ENCODE results near the gene AQP3.
"Not testable (repeated sequence)": the region's sequence is repeated elsewhere in the genome, so short reads cannot be mapped to it uniquely, and the experiment has no call there.

The AQP3 gene

GRCh38 chr9:33440204-33440603 lies 7.2 kb downstream of the AQP3 start:
- no peak for DNase-seq

- no peak for DNase-seq
These were observed 7.7 kb downstream of the AQP3 start for GRCh38 chr9:33439731-33440130.

- no peak for DNase-seq
These were observed 8.3 kb downstream of the AQP3 start for GRCh38 chr9:33438926-33439680.

GRCh38 chr9:33437898-33438297 lies 9.5 kb downstream of the AQP3 start:
- no peak for DNase-seq

- no peak for DNase-seq
These were observed 10.2 kb downstream of the AQP3 start for GRCh38 chr9:33437205-33437604.

GRCh38 chr9:33436445-33436844 lies 10.9 kb downstream of the AQP3 start:
- DNase-seq = no peak

GRCh38 chr9:33435821-33436277 lies 11.5 kb downstream of the AQP3 start:
- DNase-seq = no peak

- no peak for DNase-seq
These were observed 12.9 kb downstream of the AQP3 start for GRCh38 chr9:33434317-33435105.

GRCh38 chr9:33433871-33434270 lies 13.5 kb downstream of the AQP3 start:
- no peak for DNase-seq

GRCh38 chr9:33431420-33431819 lies 16.0 kb downstream of the AQP3 start:
- no peak for DNase-seq

GRCh38 chr9:33430942-33431341 lies 16.5 kb downstream of the AQP3 start:
- DNase-seq = no peak

GRCh38 chr9:33429256-33429985 lies 18.0 kb downstream of the AQP3 start:
- DNase-seq = no peak

GRCh38 chr9:33426843-33427293 lies 20.5 kb downstream of the AQP3 start:
- no peak for DNase-seq

- peak; percentile 63 for DNase-seq
These were observed 22.3 kb downstream of the AQP3 start for GRCh38 chr9:33425128-33425533.

GRCh38 chr9:33424492-33424891 lies 22.9 kb downstream of the AQP3 start:
- DNase-seq = not testable (repeated sequence)

- DNase-seq = not testable (repeated sequence)
These were observed 23.4 kb downstream of the AQP3 start for GRCh38 chr9:33424043-33424442.

GRCh38 chr9:33419708-33420303 lies 27.6 kb downstream of the AQP3 start:
- no peak for DNase-seq

- DNase-seq = no peak
These were observed 29.3 kb downstream of the AQP3 start for GRCh38 chr9:33418090-33418489.

- peak; percentile 71 for DNase-seq
These were observed 30.4 kb downstream of the AQP3 start for GRCh38 chr9:33416996-33417395.

- peak; percentile 99 for DNase-seq
These were observed 31.8 kb downstream of the AQP3 start for GRCh38 chr9:33415501-33416038.

- DNase-seq = peak; percentile 35
These were observed 32.4 kb downstream of the AQP3 start for GRCh38 chr9:33414889-33415500.

GRCh38 chr9:33414268-33414667 lies 33.1 kb downstream of the AQP3 start:
- no peak for DNase-seq

All from DMS53 (cell line).